GM18858 (cell line): Measurements from ENCODE around the gene UBIAD1.
"Not testable (repeated sequence)": the region's sequence is repeated elsewhere in the genome, so short reads cannot be mapped to it uniquely, and the experiment has no call there.

Experiments used
- ATAC-seq: cut with Tn5 transposase; IDR thresholded peaks from one replicate; pipeline ENCODE4 v1.9.1; 2021; ENCODE audit not compliant: unreplicated experiment

UBIAD1 gene, protein sequence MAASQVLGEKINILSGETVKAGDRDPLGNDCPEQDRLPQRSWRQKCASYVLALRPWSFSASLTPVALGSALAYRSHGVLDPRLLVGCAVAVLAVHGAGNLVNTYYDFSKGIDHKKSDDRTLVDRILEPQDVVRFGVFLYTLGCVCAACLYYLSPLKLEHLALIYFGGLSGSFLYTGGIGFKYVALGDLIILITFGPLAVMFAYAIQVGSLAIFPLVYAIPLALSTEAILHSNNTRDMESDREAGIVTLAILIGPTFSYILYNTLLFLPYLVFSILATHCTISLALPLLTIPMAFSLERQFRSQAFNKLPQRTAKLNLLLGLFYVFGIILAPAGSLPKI

DNA sequence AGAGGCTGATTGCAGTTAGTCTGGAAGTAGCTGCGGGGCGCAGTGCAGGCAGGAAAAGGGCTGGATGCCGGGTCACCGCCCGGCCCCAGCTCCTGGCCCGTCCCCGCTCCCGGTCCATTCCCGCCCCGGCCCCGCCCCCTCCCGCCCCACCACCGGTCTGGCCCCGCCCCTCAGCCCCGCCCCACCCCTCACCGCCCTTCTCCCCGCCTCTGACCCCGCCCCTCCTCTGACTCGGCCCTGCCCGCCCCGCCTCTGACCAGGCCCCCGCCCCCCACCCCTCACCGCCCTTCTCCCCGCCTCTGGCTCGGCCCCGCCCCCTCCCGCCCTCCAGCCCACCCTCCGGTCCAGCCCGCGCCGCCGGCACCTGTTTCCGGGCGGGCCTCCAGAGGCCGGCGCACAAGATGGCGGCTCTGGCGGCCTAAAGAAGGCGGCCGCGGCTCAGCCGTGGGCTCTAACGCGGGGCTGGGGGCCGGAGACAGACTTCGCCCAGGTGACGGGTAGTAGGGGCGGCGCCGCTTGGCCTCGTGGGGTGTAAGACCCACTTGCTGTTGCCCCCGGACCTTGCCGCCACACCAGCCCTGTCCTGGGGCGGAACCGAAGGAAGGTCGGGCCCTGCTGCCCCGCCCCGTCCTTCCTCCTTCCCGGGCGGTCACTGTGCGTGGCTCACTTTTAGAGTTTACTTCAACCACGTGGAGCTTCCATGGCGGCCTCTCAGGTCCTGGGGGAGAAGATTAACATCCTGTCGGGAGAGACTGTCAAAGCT is at the start of gene UBIAD1:
TSS of gene UBIAD1 (plus strand) at position 367 of the 763 bp plus-strand sequence. CDS start at position 701, 334 bp downstream.
- peak; percentile 53 for ATAC-seq

DNA sequence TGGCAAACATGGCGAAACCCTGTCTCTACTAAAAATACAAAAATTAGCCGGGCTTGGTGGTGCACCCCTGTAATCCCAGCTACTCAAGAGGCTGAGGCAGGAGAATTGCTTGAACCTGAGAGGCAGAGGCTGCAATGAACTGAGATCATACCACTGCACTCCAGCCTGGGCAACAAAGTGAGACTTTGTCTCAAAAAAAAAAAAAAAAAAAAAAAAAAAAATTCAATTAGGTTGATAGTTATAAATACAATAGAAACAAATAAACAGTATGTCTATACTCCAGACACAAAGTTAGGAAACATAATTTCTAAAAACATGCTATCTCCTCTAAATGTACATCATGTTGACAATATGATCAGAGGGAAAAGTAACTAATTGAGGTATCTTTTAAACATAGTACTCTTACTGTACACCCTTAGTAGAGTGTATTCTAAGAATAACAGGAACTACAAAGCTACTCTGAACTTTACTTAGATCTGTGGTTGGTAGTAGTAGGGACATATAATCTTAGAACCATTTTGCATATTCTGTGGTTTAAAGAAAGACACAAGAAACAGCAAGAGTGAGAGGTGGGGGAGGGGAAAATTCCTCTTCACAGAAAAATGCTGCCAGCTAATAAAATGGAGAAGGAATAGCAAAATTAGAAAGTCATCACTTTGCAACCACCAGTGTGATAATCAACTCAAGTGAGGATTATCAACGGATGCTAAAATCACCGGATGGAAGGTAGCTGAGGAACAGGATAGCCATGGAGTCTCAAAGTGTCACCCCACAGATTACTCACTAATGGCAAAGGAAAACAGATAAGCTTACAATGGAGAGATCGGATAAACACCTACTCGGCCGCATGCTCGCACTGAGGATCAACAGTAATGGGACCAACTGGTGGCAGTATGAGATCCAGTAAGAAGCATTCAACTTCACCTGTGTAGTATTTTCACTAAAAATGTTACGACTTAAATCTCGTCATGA is 45.6 kb upstream of the UBIAD1 start:
- no peak for ATAC-seq

DNA sequence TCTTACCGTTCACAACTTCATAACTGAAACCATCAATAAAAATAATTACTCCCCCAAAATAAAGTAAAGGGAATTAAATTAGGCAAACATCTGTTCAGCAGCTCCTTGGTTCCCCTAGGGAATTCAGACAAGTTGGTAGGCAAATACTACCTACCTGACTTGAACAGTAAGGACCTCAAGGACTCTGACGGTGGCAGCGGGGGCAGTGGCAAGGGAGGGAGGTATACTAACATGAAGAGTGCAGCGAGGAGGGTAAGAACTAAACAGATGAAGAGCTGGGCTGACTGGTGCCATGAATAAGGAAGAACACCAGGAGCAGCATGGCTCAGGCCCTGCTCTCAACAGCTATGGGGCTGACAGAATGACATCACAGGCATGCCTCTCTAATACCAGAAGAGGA is 43.8 kb upstream of the UBIAD1 start:
- no peak for ATAC-seq

DNA sequence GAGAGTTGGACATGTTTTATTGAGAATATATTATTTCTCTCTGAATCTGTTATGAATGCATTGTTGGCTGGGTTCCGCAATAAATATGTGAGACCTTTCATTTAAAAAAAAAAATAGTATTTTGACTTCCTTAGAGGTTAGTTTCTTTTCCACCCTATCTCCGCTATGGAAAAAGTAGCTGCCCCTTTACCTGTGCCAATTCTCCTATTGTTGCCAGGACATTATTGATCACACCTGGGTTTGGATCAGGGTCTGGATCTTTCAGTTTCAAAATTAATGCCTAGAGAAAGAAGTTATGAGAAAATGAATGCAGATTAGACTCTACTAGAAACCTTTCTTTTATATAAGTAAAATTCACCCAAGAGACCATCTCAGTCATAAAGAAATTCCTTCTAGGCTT is 39.8 kb upstream of the UBIAD1 start:
- no peak for ATAC-seq

DNA sequence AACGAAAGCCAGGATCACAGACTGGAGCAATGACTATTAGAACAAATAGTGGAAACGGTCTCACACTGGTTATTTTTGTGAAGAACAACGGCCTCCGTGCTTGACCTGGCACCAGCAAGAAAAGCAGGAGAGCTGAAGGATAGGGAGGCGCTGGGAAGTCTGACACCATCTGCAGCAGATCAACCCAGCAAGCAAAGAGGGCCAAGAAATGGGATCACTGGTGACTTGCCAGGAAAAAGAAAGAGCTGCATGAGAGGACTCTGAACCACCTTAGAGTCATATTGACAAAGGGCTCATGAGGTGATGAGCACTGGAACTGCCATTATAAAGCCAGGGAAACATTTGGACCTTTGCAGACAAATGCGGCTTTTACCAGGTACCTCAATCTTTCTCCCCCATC is 35.6 kb upstream of the UBIAD1 start:
- ATAC-seq: no peak

DNA sequence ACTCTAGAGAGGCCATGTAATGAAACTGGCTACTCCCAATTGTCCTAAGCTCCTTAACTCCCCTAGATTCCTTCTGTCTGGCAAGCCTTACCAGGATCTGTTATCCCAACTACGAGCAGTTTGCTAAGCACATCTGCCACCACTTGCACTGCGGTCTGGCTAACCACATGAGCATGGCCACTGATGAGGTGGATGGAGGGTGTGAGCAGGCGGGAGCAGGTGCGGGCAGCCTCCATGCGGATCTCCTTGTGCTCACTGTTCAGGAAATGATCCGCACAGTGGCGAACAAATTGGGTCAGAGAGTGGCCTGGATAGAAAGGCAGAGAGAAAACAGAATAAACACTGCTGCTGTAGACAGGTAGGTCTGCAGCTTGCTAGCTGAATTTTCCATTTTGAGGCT is 34.7 kb upstream of the UBIAD1 start:
- no peak for ATAC-seq

DNA sequence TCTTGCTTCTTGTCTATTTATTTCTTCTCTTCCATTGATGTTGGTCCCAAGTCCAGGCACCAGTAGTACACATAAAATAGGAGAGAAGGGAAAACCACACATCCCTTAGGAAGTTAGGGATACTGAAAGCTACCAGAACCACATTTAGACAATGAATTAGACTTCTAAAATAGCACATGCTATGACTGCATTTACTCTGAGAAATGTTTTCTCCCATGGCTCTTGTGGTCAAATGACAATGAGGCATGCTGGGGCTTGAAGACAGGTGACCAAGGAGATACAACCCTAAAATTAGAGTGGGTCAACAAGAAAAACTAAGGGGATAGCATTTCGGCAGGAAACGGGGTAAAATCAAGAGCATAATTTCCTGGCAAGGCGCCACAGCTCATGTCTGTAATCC is 27.8 kb upstream of the UBIAD1 start:
- no peak for ATAC-seq

DNA sequence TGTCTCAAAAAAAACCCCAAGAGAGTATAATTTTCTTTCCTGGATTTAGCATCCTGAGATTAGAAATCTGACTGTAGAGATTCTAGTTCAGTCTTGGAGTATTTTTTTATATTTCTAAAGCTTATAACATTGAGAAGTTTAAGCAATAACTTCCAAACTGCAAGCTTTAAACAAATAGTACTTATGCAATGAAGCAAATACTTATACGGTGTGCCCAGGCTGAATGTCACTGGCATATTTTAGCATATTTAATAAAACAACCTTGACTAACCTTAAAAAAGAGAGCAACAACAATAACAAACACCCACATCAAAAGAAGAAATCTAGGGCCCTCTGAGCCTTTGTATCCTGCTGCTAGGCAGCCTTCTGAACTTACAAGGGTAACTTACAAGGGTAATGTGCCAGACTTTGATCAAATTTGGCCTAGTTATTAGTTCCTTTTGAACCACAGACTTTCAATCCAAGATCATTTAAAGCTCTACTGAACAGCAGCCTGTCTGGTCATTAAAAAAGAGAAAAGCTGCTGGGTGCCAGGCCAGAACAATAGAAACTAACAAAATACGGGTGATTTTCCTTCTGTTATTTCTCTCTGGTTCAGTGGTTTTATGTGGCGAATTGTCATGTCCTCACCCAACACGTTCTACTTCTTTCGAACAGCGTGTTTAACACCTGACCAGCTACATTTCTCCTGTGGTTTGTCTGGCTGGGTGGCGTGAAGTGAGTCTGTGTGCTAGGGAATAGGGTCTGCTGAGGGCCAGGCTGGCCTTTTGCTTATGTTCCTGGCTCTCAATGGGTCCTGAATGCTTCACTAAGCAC is 26.9 kb upstream of the UBIAD1 start:
- ATAC-seq: no peak

DNA sequence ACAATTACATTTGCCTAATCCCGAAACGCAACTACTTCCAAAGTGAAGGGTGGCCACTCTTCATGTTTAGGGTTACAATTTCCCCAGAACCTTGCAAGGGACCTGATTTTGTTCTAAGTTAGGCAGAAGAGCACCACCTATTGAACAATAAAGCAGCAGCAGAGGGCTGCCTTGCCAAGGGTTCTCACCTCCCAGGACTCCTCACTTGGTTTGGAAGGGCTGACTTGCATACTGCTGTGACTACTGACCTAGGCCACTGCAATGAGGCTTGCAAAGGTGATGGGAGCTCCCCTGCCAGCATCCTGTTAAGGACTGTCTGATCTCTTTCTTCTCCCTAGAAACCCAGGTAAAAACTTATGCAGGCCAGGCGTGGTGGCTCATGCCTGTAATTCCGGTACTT is 24.8 kb upstream of the UBIAD1 start:
- ATAC-seq: no peak

DNA sequence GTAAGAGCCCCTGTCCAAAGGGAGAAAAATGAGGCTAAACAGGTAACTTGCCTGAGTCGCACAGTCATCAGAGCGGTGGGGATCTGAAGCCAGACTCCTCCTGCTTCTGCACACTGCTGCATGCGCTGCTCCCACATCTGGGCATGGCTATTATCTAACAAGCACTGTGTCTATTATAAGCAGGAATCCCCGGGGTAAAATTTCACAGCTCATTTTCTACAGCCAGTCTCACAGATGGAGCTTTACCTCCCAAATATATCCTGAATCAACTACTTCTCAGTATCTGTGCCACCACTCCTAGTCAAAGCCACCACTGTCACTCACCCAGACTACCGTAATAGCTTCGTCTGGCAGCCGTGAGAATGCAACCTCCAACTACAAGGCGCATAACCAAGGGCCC is 20.5 kb upstream of the UBIAD1 start:
- ATAC-seq: no peak

DNA sequence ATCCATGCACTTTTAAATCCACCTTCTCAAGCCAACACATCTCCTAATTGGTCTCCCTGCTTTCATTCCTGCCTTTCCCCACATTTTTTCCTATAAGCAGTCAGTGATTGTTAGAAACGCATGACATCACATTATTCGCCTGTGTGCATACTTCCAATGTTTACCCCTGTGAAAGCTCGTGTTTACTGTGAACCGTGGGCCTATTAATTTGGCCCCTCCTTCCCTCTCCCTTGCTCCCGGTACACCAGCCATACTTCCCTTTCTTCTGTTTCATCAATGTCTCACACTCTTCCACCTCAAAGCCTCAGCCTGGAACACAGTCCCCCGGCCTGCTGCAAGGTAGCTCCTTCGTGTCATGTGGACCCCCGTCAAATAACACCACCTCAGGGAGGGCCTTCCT is 19.8 kb upstream of the UBIAD1 start:
- ATAC-seq: no peak

DNA sequence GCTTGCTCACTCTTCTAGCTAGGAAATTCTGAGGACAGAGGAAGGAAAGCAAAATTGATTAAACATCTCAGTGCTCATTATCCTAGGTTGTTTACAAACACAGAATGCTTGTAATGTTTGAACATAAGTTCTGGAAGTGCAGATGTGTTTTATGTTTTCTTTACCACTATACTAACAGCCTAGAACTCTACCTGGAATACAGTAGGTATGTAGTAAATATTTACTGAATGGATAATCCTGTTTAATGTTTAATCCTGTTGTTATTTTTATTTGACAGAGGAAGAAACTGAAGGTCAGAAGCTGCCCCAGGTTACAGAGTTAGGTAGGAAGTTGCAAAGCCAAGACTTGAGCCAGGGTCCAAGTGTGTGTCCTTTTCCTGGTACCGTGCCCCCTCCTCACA is 16.7 kb upstream of the UBIAD1 start:
- no peak for ATAC-seq

DNA sequence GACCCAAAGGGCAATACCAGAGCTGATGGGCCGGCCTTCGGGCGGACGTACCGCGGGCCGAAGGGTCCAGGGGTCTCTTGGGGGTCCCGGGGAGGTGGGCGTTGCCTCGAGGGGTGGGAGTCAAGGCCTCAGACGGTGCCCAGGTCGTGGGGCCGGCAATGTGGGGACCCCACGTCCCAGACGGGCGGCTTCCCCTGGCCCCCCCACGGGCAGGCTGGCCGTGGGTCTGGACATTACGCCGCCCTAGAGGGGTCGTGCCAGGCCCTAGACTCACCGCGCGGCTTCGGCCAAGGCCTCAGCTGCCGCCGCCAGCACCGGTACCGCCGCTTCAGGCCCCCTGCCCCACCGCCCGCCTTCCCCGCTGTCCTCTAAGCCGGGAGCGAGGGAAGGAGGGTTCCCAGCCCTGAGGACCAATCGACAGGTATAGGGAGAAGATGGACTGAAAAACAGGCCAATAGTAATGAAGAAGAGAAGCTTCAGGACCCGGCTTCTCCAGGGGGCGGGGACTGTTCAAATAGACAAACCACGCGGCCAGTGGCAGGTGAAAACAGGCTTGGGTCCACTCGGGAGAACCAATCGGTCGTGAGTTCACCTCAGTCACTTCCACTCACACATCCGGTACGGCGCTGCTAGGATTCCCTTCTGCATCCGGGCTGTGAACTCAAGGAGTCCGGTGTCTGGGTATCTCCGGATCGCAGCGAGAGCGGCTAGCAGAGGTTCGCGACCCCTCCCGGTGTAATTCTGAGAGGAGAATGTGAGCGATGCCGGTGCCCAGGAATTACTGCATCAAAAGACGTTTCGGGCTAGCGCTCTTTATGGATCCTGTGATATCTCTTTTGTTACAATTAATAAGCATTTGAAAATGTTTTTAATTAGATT is 10.6 kb upstream of the UBIAD1 start, which contains the start of gene MTOR:
TSS of gene MTOR (minus strand) at position 381 of the 879 bp plus-strand sequence. CDS start 3,142 bp downstream, outside the sequence.
- ATAC-seq: peak; percentile 94

DNA sequence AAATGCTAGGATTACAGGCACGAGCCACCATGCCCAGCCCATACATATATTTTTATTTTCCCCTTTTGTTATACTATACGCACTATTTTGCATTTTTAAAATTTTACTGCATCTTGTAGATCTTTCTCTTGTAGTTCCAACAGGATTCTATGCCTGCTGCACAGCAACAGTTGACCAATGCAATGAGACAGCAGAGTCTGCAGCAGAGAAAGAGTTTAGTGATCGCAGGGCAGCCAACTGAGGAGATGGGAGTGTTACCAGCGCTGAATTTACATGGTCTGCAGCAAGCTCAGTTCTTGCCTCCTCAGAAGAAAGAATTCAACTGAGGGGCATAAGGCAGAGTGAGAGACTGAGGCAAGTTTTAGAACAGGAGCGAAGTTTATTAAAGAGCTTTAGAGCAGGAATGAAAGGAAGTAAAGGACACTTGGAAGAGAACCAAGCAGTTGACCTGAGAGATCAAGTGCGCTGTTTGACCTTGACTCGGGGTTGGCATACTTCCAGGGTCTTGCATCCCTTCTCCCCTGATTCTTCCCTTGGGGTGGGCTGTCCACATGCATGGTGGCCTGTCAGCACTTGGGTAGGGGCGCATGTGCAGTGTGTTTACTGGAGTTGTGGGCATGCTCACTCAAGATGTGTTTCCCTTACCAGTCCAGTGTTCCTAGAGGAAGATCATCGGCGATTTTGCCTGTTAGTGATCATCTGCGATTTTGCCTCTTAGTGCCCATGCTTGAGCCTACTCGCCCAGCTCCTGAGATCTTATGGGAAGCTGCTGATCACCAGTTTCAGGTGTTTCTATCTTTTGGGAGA is 6.5 kb upstream of the UBIAD1 start:
- ATAC-seq: no peak

DNA sequence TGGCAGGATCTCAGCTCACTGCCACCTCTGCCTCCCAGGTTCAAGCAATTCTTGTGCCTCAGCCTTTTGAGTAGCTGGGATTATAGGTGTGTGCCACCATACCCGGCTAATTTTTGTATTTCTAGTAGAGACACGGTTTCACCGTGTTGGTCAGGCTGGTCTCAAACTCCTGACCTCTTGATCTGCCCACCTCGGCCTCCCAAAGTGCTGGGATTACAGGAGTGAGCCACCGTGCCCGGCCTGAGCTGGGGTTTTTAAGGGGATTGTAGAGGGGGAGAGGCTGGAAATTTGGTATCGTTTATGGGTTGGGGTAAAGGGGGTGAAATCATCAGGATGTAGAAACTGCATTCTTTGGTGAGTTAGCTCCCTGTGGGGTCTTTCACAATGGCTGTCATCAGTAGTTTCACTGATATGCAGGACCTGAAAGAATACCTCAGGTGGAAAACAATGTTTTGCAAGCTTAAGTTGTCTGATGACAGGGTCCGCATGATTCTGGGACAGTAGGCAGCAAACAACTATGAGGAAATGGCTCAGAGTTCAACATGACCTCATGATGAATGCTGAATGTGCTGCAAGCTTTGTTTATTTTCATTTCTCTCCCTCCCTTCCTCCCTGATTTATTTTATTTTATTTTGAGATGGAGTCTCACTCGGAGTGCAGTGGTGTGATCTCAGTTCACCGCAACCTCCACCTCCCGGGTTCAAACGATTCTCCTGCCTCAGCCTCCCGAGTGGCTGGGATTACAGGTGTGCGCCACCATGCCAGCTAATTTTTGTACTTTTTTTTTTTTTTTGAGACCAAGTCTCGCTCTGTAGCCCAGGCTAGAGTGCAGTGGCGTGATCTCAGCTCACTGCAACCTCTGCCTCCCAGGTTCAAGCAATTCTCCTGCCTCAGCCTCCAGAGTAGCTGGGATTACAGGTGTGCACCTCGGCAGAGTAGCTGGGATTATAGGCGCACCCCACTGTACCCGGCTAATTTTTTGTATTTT is 5.4 kb upstream of the UBIAD1 start:
- ATAC-seq: not testable (repeated sequence)

DNA sequence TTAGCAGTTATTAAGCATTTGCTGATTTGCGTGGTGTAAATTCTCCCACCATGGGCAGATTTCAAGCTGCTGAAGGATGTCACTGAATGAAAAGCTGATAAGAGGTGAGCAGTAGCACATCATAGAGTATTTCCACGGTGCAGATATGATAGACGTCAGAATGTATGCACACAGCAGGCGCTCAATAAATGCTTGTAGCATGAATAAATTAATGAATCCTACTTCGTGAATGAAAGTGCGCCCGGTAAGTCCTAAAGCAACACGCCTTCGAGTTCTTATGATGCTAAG is 510 bp upstream of the UBIAD1 start:
- no peak for ATAC-seq

DNA sequence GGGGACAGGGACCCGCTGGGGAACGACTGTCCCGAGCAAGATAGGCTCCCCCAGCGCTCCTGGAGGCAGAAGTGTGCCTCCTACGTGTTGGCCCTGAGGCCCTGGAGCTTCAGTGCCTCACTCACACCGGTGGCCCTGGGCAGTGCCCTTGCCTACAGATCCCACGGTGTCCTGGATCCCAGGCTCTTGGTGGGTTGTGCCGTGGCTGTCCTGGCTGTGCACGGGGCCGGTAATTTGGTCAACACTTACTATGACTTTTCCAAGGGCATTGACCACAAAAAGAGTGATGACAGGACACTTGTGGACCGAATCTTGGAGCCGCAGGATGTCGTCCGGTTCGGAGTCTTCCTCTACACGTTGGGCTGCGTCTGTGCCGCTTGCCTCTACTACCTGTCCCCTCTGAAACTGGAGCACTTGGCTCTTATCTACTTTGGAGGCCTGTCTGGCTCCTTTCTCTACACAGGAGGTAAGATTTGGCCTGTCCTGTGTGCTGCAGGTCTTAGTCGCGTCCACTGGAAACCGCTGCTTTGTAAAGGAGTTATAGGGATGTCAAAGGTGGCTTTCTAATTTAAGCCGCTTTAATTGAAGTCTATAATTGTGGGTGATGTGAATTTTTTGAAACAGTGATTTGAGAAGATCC is 717 bp downstream of the UBIAD1 start:
- peak; percentile 28 for ATAC-seq
